Muscle layer of colon (tissue), 2 donors: ENCODE data around the gene TUBG1.

Source experiments
- H3K27ac ChIP-seq: one replicate; pipeline ENCODE4 v1.7.0; 2013; ENCODE audit warnings: low read depth, mild to moderate bottlenecking, low read length, moderate library complexity
- H3K27me3 ChIP-seq, 2 donors: one replicate each; pipeline ENCODE4 v1.7.0; 2013; ENCODE audit warnings: low read length in 2 of 2, mild to moderate bottlenecking in 2 of 2; ENCODE audit not compliant: insufficient read depth in 2 of 2, control insufficient read depth in 1 of 2
- H3K36me3 ChIP-seq: one replicate; pipeline ENCODE4 v1.7.0; 2013; ENCODE audit warnings: mild to moderate bottlenecking, low read length; ENCODE audit not compliant: insufficient read depth
- H3K4me1 ChIP-seq: one replicate; pipeline ENCODE4 v1.7.0; 2013; ENCODE audit warnings: mild to moderate bottlenecking, low read length; ENCODE audit not compliant: insufficient read depth
- H3K4me3 ChIP-seq, 2 donors: one replicate each; pipeline ENCODE4 v1.7.0; 2013; ENCODE audit warnings: low read length in 2 of 2, low read depth in 1 of 2, mild to moderate bottlenecking in 1 of 2, moderate library complexity in 1 of 2
- H3K9ac ChIP-seq: one replicate; pipeline ENCODE4 v1.7.0; 2013; ENCODE audit warnings: low read length
- H3K9me3 ChIP-seq: one replicate; pipeline ENCODE4 v1.7.0; 2013; ENCODE audit warnings: mild to moderate bottlenecking, low read length
- donor health status: abdominal sarcoma.
- donor health status: Adenocarcinoma of cecum.

The TUBG1 gene

GRCh38 chr17:42609182-42609813, at the start of gene TUBG1, which contains the start of gene RETREG3:
Gene TUBG1, plus strand, starts transcription at chr17:42609683. Its CDS starts 55 bp downstream, at chr17:42609738.
Gene RETREG3, minus strand, starts transcription at chr17:42609374. Its CDS starts 50 bp downstream, at chr17:42609324.
- Histone ChIP-seq H3K36me3 (peaks cover 16% of the 10 kb centered on the region), H3K4me3 (peak within 1 kb of the TSS; percentile 96), H3K9me3 (no peaks in the 10 kb centered on the region), H3K27me3 (no peaks in the 10 kb centered on the region), H3K4me1 (peaks cover 30% of the 10 kb centered on the region), H3K9ac (peak within 1 kb of the TSS; percentile 87), H3K27ac (peak within 1 kb of the TSS; percentile 98)

- no peak overlapping the region for H3K4me3 ChIP-seq
- H3K27ac ChIP-seq = no peak overlapping the region
- no peaks in the 10 kb centered on the region for H3K9me3 ChIP-seq
- H3K9ac ChIP-seq = no peak overlapping the region
- H3K4me1 ChIP-seq = peaks cover 28% of the 10 kb centered on the region
- H3K36me3 ChIP-seq = peaks cover 15% of the 10 kb centered on the region
- H3K27me3 ChIP-seq = no peaks in the 10 kb centered on the region
Observed at GRCh38 chr17:42560246-42560645, 49.2 kb upstream of the TUBG1 start.

DNA sequence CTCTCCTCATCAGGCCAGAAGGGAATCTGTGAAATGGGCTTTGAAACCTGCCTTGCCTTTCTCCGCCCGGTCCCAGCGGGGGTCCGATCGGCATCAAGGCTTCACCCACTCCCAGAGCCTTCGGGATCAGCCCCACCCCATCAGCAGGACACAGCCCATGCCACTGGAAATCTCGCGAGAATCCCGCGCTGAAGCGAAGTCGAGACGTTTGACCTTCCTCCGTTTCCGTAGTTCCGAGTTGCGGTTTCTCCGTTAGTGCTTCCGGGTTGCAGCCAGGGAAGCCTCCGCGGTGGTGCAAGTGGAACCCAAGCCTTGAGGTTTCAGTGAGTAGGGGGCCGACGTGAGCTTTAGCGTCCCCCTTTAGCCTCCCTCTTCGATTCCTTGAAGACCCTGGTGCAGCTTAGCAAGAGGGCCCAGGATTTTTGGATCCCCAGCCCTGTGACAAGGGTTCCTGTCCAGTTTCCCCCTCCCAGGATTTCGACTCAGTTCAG, 47.5 kb upstream of the TUBG1 start, which contains the start of gene COASY:
Gene COASY (plus strand): TSS at position 252 of the 491 bp plus-strand sequence. CDS start 475 bp downstream, outside the sequence.
- no peaks in the 10 kb centered on the region for H3K27me3 ChIP-seq
- H3K9ac ChIP-seq = peak within 1 kb of the TSS; percentile 55
- H3K27ac ChIP-seq = peak within 1 kb of the TSS; percentile 81
- H3K9me3 ChIP-seq = no peaks in the 10 kb centered on the region
- peaks cover 24% of the 10 kb centered on the region for H3K36me3 ChIP-seq
- H3K4me1 ChIP-seq = peaks cover 33% of the 10 kb centered on the region
- H3K4me3 ChIP-seq = peak within 1 kb of the TSS; percentile 91 to 99

- H3K4me3 ChIP-seq = peak overlapping the region; percentile 91 to 99
- H3K4me1 ChIP-seq = peaks cover 34% of the 10 kb centered on the region
- no peaks in the 10 kb centered on the region for H3K27me3 ChIP-seq
- H3K9ac ChIP-seq = peak overlapping the region; percentile 55
- H3K36me3 ChIP-seq = peaks cover 24% of the 10 kb centered on the region
- H3K9me3 ChIP-seq = no peaks in the 10 kb centered on the region
- H3K27ac ChIP-seq = peak overlapping the region; percentile 81
Observed at GRCh38 chr17:42562388-42563142, 46.9 kb upstream of the TUBG1 start.

DNA sequence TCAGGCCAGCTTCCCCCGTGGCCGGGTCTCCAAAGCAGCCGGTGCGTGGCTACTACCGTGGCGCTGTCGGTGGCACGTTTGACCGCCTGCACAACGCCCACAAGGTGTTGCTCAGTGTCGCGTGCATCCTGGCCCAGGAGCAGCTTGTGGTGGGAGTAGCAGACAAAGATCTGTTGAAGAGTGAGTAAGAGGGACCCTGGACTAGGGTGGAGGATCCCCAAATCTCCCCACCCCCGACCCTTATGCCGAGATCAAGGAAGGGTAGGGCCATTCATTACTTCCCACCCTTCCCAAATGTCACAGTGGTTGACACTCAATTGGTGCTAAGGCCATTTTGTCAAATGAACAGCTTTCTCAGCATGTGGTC, 46.4 kb upstream of the TUBG1 start:
- peak overlapping the region; percentile 91 to 99 for H3K4me3 ChIP-seq
- peak overlapping the region; percentile 55 for H3K9ac ChIP-seq
- H3K36me3 ChIP-seq = peaks cover 24% of the 10 kb centered on the region
- peak overlapping the region; percentile 81 for H3K27ac ChIP-seq
- no peaks in the 10 kb centered on the region for H3K27me3 ChIP-seq
- peaks cover 38% of the 10 kb centered on the region for H3K4me1 ChIP-seq
- no peaks in the 10 kb centered on the region for H3K9me3 ChIP-seq

GRCh38 chr17:42563543-42563942, 45.9 kb upstream of the TUBG1 start:
- Histone ChIP-seq H3K27me3 (no peaks in the 10 kb centered on the region), H3K27ac (peak overlapping the region; percentile 81), H3K4me1 (peaks cover 42% of the 10 kb centered on the region), H3K9ac (no peak overlapping the region), H3K9me3 (no peaks in the 10 kb centered on the region), H3K36me3 (peaks cover 27% of the 10 kb centered on the region), H3K4me3 (peak overlapping the region in 1 of 2 donors; percentile 99)

- Histone ChIP-seq H3K9me3 (no peaks in the 10 kb centered on the region), H3K27ac (no peak overlapping the region), H3K27me3 (no peaks in the 10 kb centered on the region), H3K4me3 (peak overlapping the region in 1 of 2 donors; percentile 99), H3K4me1 (peaks cover 46% of the 10 kb centered on the region), H3K9ac (no peak overlapping the region), H3K36me3 (peaks cover 31% of the 10 kb centered on the region)
Observed at GRCh38 chr17:42563950-42564349, 45.5 kb upstream of the TUBG1 start.

DNA sequence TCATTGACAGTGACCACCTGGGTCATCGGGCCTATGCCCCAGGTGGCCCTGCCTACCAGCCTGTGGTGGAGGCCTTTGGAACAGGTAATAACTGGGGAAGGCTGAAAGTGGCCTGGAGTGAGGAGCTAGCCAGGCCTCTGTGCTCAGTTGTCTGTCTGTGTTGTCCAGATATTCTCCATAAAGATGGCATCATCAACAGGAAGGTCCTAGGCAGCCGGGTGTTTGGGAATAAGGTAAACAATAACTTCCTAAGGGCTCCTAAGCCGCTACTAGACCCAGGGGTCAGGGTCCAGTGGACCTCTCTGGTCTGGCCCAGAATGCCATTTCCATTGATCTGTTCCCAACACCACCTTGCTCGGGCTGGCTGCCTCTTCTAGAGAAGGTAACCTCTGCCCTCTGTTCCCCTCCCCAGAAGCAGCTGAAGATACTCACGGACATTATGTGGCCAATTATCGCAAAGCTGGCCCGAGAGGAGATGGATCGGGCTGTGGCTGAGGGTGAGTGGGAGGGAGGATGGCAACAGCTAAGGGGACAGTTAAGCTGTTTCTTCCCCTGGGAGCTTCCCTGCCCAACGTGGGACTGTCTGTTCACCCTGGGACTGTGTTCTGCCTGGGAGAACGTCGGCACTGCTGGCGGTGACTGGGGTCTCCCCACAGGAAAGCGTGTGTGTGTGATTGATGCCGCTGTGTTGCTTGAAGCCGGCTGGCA, 44.5 kb upstream of the TUBG1 start:
- no peak overlapping the region for H3K27ac ChIP-seq
- H3K4me3 ChIP-seq = no peak overlapping the region
- H3K4me1 ChIP-seq = peaks cover 46% of the 10 kb centered on the region
- H3K27me3 ChIP-seq = no peaks in the 10 kb centered on the region
- peaks cover 41% of the 10 kb centered on the region for H3K36me3 ChIP-seq
- H3K9ac ChIP-seq = no peak overlapping the region
- H3K9me3 ChIP-seq = no peaks in the 10 kb centered on the region

DNA sequence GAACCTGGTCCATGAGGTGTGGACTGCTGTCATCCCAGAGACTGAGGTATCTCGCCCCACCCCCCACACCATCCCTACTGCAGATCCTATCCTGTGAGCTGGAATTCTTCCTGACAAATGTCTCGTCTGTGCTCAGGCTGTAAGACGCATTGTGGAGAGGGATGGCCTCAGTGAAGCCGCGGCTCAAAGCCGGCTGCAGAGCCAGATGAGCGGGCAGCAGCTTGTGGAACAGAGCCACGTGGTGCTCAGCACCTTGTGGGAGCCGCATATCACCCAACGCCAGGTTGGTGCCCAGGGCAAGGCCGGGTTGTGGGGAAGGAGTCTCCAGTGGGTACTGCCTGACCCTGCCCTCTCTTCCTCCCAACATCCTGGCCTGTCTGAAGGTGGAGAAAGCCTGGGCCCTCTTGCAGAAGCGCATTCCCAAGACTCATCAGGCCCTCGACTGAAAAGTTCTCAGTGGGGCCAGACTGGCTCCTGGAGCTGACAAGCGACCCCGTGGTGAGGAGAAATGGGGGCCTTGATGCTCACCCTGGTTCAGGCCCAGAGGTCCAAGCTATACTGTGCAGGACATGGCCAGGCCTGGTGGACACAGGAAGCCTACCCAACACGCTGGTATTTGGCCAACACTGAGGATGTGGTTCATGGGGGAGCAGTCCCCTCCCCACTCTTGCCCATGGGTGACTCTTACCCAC, 43.8 kb upstream of the TUBG1 start:
- H3K9me3 ChIP-seq = no peaks in the 10 kb centered on the region
- peaks cover 48% of the 10 kb centered on the region for H3K36me3 ChIP-seq
- H3K9ac ChIP-seq = peak overlapping the region; percentile 61
- H3K27me3 ChIP-seq = no peaks in the 10 kb centered on the region
- H3K4me3 ChIP-seq = peak overlapping the region in 1 of 2 donors; percentile 94
- peak overlapping the region; percentile 95 for H3K27ac ChIP-seq
- peaks cover 46% of the 10 kb centered on the region for H3K4me1 ChIP-seq

DNA sequence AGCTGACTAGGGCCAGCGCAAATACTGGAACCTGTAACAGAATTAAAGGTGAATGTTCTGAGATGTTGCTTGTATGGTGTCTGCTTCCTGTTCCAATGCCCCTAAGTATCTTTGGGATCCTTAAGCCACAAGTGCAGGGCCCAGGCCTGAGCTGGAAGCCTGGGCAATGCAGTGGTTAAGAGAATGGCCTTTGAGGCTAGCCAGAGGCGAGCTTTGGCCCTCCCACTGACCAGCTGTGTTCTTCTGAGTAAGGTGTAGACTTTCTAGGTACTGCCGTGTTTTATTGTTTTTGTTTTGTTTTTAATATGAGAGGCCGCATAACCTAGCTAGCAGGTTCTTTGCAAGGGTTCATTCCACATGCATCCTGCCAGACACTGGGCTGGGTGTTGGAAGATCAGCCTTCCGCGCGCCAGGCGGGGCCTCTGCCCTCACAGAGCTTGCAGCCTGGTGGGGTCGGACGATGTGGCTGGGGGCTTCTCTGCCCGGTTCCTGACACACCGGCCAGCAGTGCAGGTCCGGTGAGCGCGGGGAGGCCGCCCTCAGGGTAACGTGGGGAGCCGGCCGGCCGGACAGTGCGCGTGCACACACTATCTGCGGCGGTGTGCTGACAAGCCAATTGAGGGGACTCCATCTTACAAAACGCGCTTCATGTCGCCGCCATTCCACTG, 43.1 kb upstream of the TUBG1 start:
- peaks cover 44% of the 10 kb centered on the region for H3K4me1 ChIP-seq
- H3K36me3 ChIP-seq = peaks cover 54% of the 10 kb centered on the region
- H3K9me3 ChIP-seq = no peaks in the 10 kb centered on the region
- H3K27me3 ChIP-seq = no peaks in the 10 kb centered on the region
- H3K27ac ChIP-seq = peak overlapping the region; percentile 95
- peak overlapping the region; percentile 94 to 97 for H3K4me3 ChIP-seq
- peak overlapping the region; percentile 61 for H3K9ac ChIP-seq
